Prostate gland (tissue), 2 donors: ENCODE data around the gene ZBTB7C.
A peak's percentile ranks its signal among the peaks of the same experiment; 100 is the strongest.

Experiments used
- CTCF ChIP-seq, 4 experiments: fragments of 200-600 bp in 2 of 4; fragments of 450-650 bp in 2 of 4; sonication (generic) in 2 of 4; IDR thresholded peaks; 1 replicate in 3 of 4; 2 replicates in 1 of 4; pipeline ENCODE4 v1.5.1; 2016 to 2019; ENCODE audit warnings: antibody characterized with exemption in 4 of 4, mild to moderate bottlenecking in 2 of 4, moderate library complexity in 2 of 4
- POLR2A ChIP-seq: fragments of 450-650 bp; IDR thresholded peaks from one replicate; pipeline ENCODE4 v1.6.1; 2016; ENCODE audit warnings: antibody characterized with exemption, mild to moderate bottlenecking
- POLR2AphosphoS5 ChIP-seq: sonication (generic); formaldehyde crosslinking; IDR thresholded peaks from one replicate; pipeline ENCODE4 v1.6.1; 2017; ENCODE audit warnings: antibody characterized with exemption

- TF ChIP-seq CTCF (IDR thresholded peaks at IDR 0.05), result no peak
- TF ChIP-seq POLR2A, result no peak
- TF ChIP-seq POLR2AphosphoS5, result peak; percentile 24
Measured at GRCh38 chr18:48073211-48073930, 335.8 kb downstream of the ZBTB7C start.
